Lower leg skin (tissue), 3 donors: ENCODE data around the gene PLEKHG2.

ENCODE experiments used
- POLR2A ChIP-seq, 2 donors: fragments of 450-650 bp; IDR thresholded peaks; one replicate each; pipeline ENCODE4 v1.6.1; 2016 to 2017; ENCODE audit warnings: antibody characterized with exemption in 2 of 2, mild to moderate bottlenecking in 1 of 2, moderate library complexity in 1 of 2
- TF ChIP-seq, protein P1 (sequence below), 3 donors: fragments of 450-650 bp; IDR thresholded peaks; one replicate each; pipeline ENCODE4 v1.5.1; 2016; ENCODE audit warnings: antibody characterized with exemption in 3 of 3, mild to moderate bottlenecking in 3 of 3, moderate library complexity in 2 of 3

DNA sequence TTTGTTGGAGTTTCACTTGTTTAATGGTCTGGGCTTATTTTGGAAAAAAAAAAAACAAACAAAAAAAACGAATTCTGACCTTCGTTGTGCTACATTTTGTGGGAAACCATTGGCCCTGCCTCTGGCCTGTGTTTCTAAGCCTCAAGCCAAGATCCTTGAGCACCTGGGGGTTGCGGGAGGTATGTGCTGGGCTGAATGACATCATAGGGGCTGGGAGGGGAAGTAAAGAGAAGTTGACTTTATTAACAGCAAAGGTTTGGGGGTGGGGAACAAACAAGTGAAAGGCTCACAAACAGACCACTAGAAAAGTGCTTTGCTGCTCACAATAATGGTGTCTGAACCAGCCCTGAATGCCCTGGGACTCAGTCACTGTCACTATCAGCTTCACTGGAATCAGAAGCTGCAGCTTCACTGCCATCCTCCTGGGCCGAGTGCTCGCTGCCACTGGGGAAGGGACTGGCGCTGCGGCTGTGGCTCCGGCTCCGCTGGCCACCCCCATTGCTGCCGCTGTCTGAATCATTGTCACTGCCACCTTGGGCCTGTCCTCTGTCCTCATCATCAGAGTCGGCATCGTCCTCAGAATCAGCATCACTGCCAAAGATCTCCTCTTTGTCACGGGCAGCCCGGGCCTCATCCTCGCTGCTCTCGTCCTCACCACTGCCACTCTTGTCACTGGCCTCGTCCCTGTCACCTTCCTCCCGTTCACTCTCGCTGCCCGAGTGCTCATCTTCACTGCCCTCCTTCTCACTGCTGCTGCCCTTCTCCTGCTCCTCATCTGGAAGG lies 26.6 kb upstream of the PLEKHG2 start:
- no peak for TF ChIP-seq POLR2A (IDR thresholded peaks at IDR 0.05)
- TF ChIP-seq, protein P1, sequence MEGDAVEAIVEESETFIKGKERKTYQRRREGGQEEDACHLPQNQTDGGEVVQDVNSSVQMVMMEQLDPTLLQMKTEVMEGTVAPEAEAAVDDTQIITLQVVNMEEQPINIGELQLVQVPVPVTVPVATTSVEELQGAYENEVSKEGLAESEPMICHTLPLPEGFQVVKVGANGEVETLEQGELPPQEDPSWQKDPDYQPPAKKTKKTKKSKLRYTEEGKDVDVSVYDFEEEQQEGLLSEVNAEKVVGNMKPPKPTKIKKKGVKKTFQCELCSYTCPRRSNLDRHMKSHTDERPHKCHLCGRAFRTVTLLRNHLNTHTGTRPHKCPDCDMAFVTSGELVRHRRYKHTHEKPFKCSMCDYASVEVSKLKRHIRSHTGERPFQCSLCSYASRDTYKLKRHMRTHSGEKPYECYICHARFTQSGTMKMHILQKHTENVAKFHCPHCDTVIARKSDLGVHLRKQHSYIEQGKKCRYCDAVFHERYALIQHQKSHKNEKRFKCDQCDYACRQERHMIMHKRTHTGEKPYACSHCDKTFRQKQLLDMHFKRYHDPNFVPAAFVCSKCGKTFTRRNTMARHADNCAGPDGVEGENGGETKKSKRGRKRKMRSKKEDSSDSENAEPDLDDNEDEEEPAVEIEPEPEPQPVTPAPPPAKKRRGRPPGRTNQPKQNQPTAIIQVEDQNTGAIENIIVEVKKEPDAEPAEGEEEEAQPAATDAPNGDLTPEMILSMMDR (IDR thresholded peaks at IDR 0.05) = no peak
